NB4 (cell line): Measurements from ENCODE around the gene PPME1.

Experiments
- POLR2A ChIP-seq: IDR thresholded peaks from 2 replicates; pipeline ENCODE4 v1.6.1; 2011; ENCODE audit warnings: mild to moderate bottlenecking; ENCODE audit not compliant: insufficient read length; ENCODE audit errors: extremely low read depth
- TF ChIP-seq, protein P1 (sequence below): IDR thresholded peaks from one replicate; pipeline ENCODE4 v1.5.1; 2012; ENCODE audit warnings: low read depth, low read length

- TF ChIP-seq, protein P1, sequence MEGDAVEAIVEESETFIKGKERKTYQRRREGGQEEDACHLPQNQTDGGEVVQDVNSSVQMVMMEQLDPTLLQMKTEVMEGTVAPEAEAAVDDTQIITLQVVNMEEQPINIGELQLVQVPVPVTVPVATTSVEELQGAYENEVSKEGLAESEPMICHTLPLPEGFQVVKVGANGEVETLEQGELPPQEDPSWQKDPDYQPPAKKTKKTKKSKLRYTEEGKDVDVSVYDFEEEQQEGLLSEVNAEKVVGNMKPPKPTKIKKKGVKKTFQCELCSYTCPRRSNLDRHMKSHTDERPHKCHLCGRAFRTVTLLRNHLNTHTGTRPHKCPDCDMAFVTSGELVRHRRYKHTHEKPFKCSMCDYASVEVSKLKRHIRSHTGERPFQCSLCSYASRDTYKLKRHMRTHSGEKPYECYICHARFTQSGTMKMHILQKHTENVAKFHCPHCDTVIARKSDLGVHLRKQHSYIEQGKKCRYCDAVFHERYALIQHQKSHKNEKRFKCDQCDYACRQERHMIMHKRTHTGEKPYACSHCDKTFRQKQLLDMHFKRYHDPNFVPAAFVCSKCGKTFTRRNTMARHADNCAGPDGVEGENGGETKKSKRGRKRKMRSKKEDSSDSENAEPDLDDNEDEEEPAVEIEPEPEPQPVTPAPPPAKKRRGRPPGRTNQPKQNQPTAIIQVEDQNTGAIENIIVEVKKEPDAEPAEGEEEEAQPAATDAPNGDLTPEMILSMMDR, result no peak
- no peak for TF ChIP-seq POLR2A
These were observed 4.8 kb downstream of the PPME1 start for GRCh38 chr11:74175920-74176319.
